Parathyroid adenoma (tissue), 2 donors: ENCODE results near the gene GRAMD1A.

Experiments used
- H2AFZ ChIP-seq: fragments of 300-600 bp; sonication (generic); one replicate; pipeline ENCODE4 v1.7.0; 2017; ENCODE audit warnings: antibody characterized with exemption, mild to moderate bottlenecking
- H3K27ac ChIP-seq: fragments of 300-600 bp; sonication (generic); one replicate; pipeline ENCODE4 v1.7.0; 2017
- H3K27me3 ChIP-seq: fragments of 300-600 bp; sonication (generic); one replicate; pipeline ENCODE4 v1.7.0; 2017; ENCODE audit warnings: low read length; ENCODE audit not compliant: control insufficient read depth, insufficient read depth
- H3K36me3 ChIP-seq: fragments of 300-600 bp; sonication (generic); one replicate; pipeline ENCODE4 v1.7.0; 2017; ENCODE audit warnings: low read length; ENCODE audit not compliant: control insufficient read depth, insufficient read depth
- H3K4me1 ChIP-seq: fragments of 300-600 bp; sonication (generic); one replicate; pipeline ENCODE4 v1.7.0; 2017; ENCODE audit warnings: control low read depth
- H3K4me2 ChIP-seq: fragments of 300-600 bp; sonication (generic); one replicate; pipeline ENCODE4 v1.7.0; 2017; ENCODE audit warnings: low read length
- H3K4me3 ChIP-seq: fragments of 300-600 bp; sonication (generic); one replicate; pipeline ENCODE4 v1.7.0; 2017; ENCODE audit warnings: low read depth, low read length
- H3K79me2 ChIP-seq: fragments of 300-600 bp; sonication (generic); one replicate; pipeline ENCODE4 v1.7.0; 2017; ENCODE audit warnings: control low read depth
- H3K9ac ChIP-seq: fragments of 300-600 bp; sonication (generic); one replicate; pipeline ENCODE4 v1.7.0; 2017; ENCODE audit warnings: mild to moderate bottlenecking
- H3K9me3 ChIP-seq: fragments of 300-600 bp; sonication (generic); one replicate; pipeline ENCODE4 v1.7.0; 2017; ENCODE audit warnings: low read length; ENCODE audit not compliant: control insufficient read depth
- TF ChIP-seq, protein P1 (sequence below): fragments of 300-600 bp; sonication (generic); IDR thresholded peaks from one replicate; pipeline ENCODE4 v1.7.0; 2017; ENCODE audit warnings: antibody characterized with exemption, mild to moderate bottlenecking
- donor health status: primary hyperparathyroidism.

GRAMD1A gene

DNA sequence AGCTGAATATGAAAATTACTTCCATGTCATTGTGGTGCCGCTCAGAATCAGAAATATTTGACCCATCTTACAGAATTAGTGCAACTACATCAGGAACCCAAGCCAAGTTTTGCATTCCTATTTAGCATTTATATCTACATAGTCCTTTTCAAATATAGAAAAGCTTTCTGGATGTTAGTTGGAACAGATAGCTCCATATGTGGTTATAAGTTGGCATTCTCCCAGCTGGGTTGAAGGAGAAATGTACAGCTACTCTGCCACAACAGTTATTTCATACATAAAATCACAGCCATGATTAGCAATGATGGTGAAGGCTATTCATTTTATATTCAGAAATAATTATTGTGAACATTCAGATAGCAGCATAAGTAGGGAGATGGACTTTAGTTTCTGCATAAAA lies 69.6 kb downstream of the GRAMD1A start:
- Histone ChIP-seq H3K4me2 (no peak overlapping the region), H3K4me1 (peaks cover 18% of the 10 kb centered on the region), H3K9me3 (no peaks in the 10 kb centered on the region), H2AFZ (no peak overlapping the region), H3K4me3 (no peak overlapping the region), H3K27ac (no peak overlapping the region), H3K79me2 (no peaks in the 10 kb centered on the region), H3K27me3 (no peaks in the 10 kb centered on the region), H3K36me3 (no peaks in the 10 kb centered on the region), H3K9ac (no peak overlapping the region)
- TF ChIP-seq, protein P1, sequence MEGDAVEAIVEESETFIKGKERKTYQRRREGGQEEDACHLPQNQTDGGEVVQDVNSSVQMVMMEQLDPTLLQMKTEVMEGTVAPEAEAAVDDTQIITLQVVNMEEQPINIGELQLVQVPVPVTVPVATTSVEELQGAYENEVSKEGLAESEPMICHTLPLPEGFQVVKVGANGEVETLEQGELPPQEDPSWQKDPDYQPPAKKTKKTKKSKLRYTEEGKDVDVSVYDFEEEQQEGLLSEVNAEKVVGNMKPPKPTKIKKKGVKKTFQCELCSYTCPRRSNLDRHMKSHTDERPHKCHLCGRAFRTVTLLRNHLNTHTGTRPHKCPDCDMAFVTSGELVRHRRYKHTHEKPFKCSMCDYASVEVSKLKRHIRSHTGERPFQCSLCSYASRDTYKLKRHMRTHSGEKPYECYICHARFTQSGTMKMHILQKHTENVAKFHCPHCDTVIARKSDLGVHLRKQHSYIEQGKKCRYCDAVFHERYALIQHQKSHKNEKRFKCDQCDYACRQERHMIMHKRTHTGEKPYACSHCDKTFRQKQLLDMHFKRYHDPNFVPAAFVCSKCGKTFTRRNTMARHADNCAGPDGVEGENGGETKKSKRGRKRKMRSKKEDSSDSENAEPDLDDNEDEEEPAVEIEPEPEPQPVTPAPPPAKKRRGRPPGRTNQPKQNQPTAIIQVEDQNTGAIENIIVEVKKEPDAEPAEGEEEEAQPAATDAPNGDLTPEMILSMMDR, result no peak

DNA sequence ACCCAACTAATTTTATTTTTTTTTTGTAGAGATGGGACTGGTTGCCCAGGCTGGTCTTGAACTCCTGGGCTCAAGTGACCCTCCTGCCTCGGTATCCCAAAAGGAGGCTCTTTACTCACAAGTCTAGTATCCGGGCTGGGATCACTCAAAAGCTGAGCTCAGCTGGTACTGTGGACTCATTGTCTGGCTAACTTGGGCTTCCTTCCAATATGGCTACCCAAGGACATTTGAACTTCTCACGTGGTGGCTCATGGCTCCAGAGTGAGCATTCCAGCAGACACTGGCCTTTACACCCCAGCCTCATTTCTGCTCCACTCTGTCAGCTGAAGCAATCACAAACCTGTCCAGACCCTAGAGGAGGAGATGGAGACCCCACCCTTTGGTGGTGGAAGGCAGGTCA lies 70.3 kb downstream of the GRAMD1A start:
- H3K9me3 ChIP-seq, result no peaks in the 10 kb centered on the region
- no peak overlapping the region for H3K4me3 ChIP-seq
- H3K9ac ChIP-seq, result no peak overlapping the region
- H3K27ac ChIP-seq, result no peak overlapping the region
- H3K36me3 ChIP-seq, result no peaks in the 10 kb centered on the region
- H3K27me3 ChIP-seq, result no peaks in the 10 kb centered on the region
- no peak overlapping the region for H2AFZ ChIP-seq
- H3K4me1 ChIP-seq, result peaks cover 18% of the 10 kb centered on the region
- H3K79me2 ChIP-seq, result no peaks in the 10 kb centered on the region
- TF ChIP-seq, protein P1, result no peak
- no peak overlapping the region for H3K4me2 ChIP-seq

DNA sequence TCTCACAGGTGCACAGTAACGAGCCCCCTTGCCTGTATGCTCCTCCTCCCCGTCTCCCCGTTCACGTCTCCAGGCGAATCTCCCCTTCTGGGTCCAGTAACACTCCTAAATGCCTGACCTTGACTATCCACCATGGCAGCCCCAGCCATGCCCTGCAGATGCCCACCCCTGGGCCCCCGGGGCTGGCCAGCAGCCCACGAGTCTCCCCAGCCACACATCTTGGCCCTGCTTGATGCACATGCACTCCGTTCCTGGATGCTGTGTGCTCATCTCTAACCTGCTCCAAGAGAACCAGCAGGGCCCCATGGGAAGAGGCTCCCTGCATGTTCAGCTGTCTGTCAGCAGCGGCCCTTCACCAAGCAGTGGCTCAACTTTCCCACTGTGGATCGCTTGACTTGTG lies 73.4 kb downstream of the GRAMD1A start:
- TF ChIP-seq, protein P1, result no peak
- no peak overlapping the region for H3K9ac ChIP-seq
- no peaks in the 10 kb centered on the region for H3K79me2 ChIP-seq
- no peak overlapping the region for H3K4me3 ChIP-seq
- H3K27me3 ChIP-seq, result no peaks in the 10 kb centered on the region
- H3K4me2 ChIP-seq, result no peak overlapping the region
- H2AFZ ChIP-seq, result no peak overlapping the region
- H3K9me3 ChIP-seq, result no peaks in the 10 kb centered on the region
- H3K36me3 ChIP-seq, result no peaks in the 10 kb centered on the region
- H3K4me1 ChIP-seq, result peaks cover 7% of the 10 kb centered on the region
- H3K27ac ChIP-seq, result no peak overlapping the region

DNA sequence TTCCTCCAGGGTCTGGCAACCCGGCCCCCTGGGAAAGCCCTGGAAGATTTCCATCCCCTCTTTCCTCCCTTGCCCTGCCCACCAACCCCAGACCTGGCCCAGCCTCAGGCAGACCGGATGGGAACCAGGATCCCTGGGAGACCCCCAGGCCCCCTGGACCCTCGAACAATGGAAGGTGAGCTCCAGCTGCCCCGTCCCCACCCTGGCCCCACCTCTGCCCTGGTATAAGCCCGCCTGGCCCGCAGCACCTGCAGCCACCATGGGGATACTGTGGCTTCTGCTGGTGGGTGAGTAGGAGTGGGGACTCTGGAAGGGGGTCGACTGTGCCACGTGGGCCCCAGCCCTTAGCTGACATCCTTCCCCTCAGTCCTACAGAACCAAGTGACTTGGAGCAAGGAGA lies 73.8 kb downstream of the GRAMD1A start:
- Histone ChIP-seq H3K27me3 (no peaks in the 10 kb centered on the region), H3K27ac (no peak overlapping the region), H2AFZ (no peak overlapping the region), H3K36me3 (no peaks in the 10 kb centered on the region), H3K79me2 (no peaks in the 10 kb centered on the region), H3K4me3 (no peak overlapping the region), H3K4me1 (peaks cover 2% of the 10 kb centered on the region), H3K9me3 (no peaks in the 10 kb centered on the region), H3K4me2 (no peak overlapping the region), H3K9ac (no peak overlapping the region)
- TF ChIP-seq, protein P1, result no peak

DNA sequence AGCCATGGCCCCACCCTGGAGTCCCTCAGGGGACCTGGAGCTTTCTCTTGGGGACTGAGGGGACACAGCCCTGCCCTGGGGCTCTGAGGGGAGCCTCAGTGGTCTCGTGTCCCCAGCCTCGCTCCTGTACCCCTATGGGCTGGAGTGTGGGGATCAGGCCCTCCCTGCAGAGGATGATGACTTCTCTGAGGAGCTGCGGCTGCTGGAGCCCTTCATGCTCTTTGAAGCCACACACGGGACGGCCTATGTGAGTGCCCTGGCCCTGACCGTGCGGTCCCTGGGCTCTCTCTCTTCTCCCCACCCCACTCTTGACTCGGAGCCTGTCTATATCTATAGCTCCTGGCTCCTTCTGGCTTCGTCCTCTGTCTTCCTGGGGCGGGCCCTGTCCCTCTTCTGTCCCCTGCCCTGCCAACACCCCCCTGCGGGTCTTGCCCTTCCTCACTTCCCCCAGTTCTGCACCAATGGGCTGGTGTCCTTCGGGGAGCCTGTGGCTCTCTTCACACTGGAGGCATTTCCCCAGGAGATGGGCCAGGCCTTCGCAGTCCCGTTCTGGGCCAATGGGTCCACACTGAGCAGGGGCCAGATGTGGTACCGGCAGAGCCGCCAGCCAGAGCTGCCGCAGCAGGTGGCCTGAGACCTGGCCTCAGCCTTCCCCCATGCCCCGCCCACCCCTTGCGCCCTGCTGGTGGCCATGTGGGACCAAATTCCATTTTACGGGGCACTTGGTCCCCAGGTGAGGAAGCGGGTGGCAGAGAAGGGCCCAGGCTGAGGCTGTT lies 74.5 kb downstream of the GRAMD1A start:
- H3K27me3 ChIP-seq, result no peaks in the 10 kb centered on the region
- H3K4me3 ChIP-seq, result no peak overlapping the region
- no peaks in the 10 kb centered on the region for H3K79me2 ChIP-seq
- no peak overlapping the region for H3K9ac ChIP-seq
- no peaks in the 10 kb centered on the region for H3K9me3 ChIP-seq
- no peaks in the 10 kb centered on the region for H3K4me1 ChIP-seq
- TF ChIP-seq, protein P1, result no peak
- no peak overlapping the region for H2AFZ ChIP-seq
- H3K36me3 ChIP-seq, result no peaks in the 10 kb centered on the region
- H3K4me2 ChIP-seq, result no peak overlapping the region
- no peak overlapping the region for H3K27ac ChIP-seq
